ENCODE results near the gene SERGEF. TPM values are rescaled to one million over a fixed set of nuclear protein-coding genes. Genes with fewer than 3 reads are reported as not detected.

Gene SERGEF
- polyA plus RNA-seq, 2 of the 4 experiments (the other 2 are of a cell fraction): 20.7 to 24.1 TPM

GRCh38 chr11:17743026-17743807 lies 269.6 kb downstream of the SERGEF start (continued):
- no peak for TF ChIP-seq CTCF (IDR thresholded peaks at IDR 0.05)
- TF ChIP-seq POLR2A (IDR thresholded peaks at IDR 0.05; ENCODE audit: low read length): no peak

DNA sequence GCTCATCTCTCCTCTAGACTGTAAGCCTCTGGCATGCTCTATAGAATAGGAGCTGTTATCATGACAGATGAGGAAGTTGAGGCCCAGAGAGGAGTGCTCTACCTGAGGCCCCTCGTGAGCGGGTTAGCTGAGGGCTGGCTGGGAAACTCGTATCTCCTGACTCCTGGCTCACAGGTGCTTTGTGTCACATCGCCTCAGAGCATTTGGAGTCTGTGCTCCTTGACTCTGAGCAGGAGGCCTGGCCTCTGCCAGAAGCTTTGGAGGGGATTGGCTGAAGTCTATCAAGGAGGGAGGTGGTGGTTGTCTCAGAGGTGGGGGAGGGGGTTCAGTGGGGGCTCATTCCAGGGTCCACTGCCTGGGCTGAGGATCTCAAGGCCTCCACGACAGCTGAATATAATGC lies 270.8 kb downstream of the SERGEF start:
- ChIA-PET CTCF (interaction anchor here (1.1 to 9.8 kb wide), 3 partner anchors 10 to 239 kb away, joined by 4 to 94 read pairs (median 5); no protein-coding TSS in a partner anchor), POLR2A (no interaction called here)
- no peak overlapping the region for H3K4me2 ChIP-seq
- no peak for DNase-seq (ENCODE audit: low read depth in 1 of 2, low spot score in 1 of 2)
- no peak overlapping the region for H3K4me3 ChIP-seq
- no peak for TF ChIP-seq CBX8 (IDR thresholded peaks at IDR 0.05)
- TF ChIP-seq, protein P1, sequence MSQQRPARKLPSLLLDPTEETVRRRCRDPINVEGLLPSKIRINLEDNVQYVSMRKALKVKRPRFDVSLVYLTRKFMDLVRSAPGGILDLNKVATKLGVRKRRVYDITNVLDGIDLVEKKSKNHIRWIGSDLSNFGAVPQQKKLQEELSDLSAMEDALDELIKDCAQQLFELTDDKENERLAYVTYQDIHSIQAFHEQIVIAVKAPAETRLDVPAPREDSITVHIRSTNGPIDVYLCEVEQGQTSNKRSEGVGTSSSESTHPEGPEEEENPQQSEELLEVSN (IDR thresholded peaks at IDR 0.05; ENCODE audit: borderline replicate concordance, low read depth): no peak
- no peak for TF ChIP-seq CHD4 (IDR thresholded peaks at IDR 0.05; ENCODE audit: borderline replicate concordance)
- no peak for TF ChIP-seq CHD2 (IDR thresholded peaks at IDR 0.05; ENCODE audit: low read length, partially characterized antibody)
- TF ChIP-seq TFCP2L1 (CRISPR knock-in tag; IDR thresholded peaks at IDR 0.05): no peak
- TF ChIP-seq, protein P2, sequence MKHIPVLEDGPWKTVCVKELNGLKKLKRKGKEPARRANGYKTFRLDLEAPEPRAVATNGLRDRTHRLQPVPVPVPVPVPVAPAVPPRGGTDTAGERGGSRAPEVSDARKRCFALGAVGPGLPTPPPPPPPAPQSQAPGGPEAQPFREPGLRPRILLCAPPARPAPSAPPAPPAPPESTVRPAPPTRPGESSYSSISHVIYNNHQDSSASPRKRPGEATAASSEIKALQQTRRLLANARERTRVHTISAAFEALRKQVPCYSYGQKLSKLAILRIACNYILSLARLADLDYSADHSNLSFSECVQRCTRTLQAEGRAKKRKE (CRISPR knock-in tag; IDR thresholded peaks at IDR 0.05; ENCODE audit: low read depth): no peak
- TF ChIP-seq USF2 (IDR thresholded peaks at IDR 0.05): no peak
- no peak for TF ChIP-seq RCOR1 (IDR thresholded peaks at IDR 0.05; ENCODE audit: low read depth, low read length)
- TF ChIP-seq HES2 (IDR thresholded peaks at IDR 0.05): no peak
- no peak for TF ChIP-seq EP300 (IDR thresholded peaks at IDR 0.05)
- TF ChIP-seq GATA3 (IDR thresholded peaks at IDR 0.05; ENCODE audit: borderline replicate concordance): no peak
- no peak for TF ChIP-seq SREBF2 (IDR thresholded peaks at IDR 0.05)
- 50% methylated on average over 4 of the region's 5 CpGs for WGBS (ENCODE audit: missing lambda C conversion rate)
- no peak for ATAC-seq
- no peak overlapping the region for H3K27ac ChIP-seq
- H3K9me3 ChIP-seq: no peaks in the 10 kb centered on the region
- H3K4me1 ChIP-seq: no peaks in the 10 kb centered on the region
- FAIRE-seq: no peak

DNA sequence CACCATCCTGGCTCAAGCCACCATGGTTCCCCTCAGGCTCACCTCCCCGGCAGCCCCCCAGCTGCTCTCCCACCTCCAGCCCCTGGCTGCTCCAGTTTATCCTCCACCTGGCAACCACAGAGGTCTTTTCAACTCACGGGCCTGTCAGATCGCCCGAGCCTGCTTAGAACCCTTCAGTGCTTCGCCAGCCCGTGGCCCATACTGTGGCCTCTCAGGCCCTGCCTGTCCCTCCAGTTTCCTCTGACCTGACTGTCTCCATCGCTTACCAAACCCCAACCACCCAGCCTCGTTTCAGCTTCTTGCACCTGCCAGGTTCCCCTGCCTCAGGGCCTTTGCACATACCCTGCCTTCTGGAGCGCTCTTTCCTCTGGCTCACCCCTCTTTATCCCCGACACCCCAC lies 271.4 kb downstream of the SERGEF start:
- WGBS (ENCODE audit: missing lambda C conversion rate): 53% methylated on average over 9 of the region's 10 CpGs

More for the DNA sequence above, 271.4 kb downstream of the SERGEF start:
- no peak overlapping the region for H3K27ac ChIP-seq
- H3K4me2 ChIP-seq: no peak overlapping the region
- FAIRE-seq: no peak
- no peaks in the 10 kb centered on the region for H3K9me3 ChIP-seq
- no peak for DNase-seq (ENCODE audit: low read depth in 1 of 2, low spot score in 1 of 2)
- H3K4me1 ChIP-seq: no peaks in the 10 kb centered on the region
- no peak overlapping the region for H3K4me3 ChIP-seq
- no peak for ATAC-seq
- ChIA-PET CTCF (interaction anchor here (1.1 to 9.8 kb wide), 3 partner anchors 10 to 240 kb away, joined by 4 to 94 read pairs (median 5); no protein-coding TSS in a partner anchor), POLR2A (no interaction called here)
- TF ChIP-seq CHD4 (IDR thresholded peaks at IDR 0.05; ENCODE audit: borderline replicate concordance) (no peak), HOXB13 (CRISPR knock-in tag; IDR thresholded peaks at IDR 0.05; ENCODE audit: low read depth) (no peak), RAD21 (conservative IDR thresholded peaks at IDR 0.05 in 1 of 2, IDR thresholded peaks at IDR 0.05 in 1 of 2) (no peak), KDM1A (IDR thresholded peaks at IDR 0.05; ENCODE audit: low read depth) (no peak), JUNB (IDR thresholded peaks at IDR 0.05) (no peak)

Measured in A549 (cell line).